OCI-LY1 (cell line): ENCODE results near the gene ERN1.
A peak's percentile ranks its signal among the peaks of the same experiment; 100 is the strongest.
"Not testable (repeated sequence)": the region's sequence is repeated elsewhere in the genome, so short reads cannot be mapped to it uniquely, and the experiment has no call there.

Experiments used
- H2AFZ ChIP-seq: fragments of 200-600 bp; sonication (generic), shearing (Covaris generic); 2 replicates; pipeline ENCODE4 v1.6.0; 2014; ENCODE audit warnings: antibody characterized with exemption, mild to moderate bottlenecking, low read length
- H3F3A ChIP-seq: fragments of 200-600 bp; sonication (generic), shearing (Covaris generic); 2 replicates; pipeline ENCODE4 v1.6.0; 2014; ENCODE audit warnings: mild to moderate bottlenecking, antibody characterized with exemption, low read length, moderate library complexity; ENCODE audit not compliant: insufficient read depth
- H3K27ac ChIP-seq: fragments of 200-600 bp; sonication (generic); 2 replicates; pipeline ENCODE4 v1.5.1; 2014; ENCODE audit warnings: low read length, mixed run types, mild to moderate bottlenecking, low read depth; ENCODE audit not compliant: poor library complexity, severe bottlenecking
- H3K27me3 ChIP-seq: fragments of 200-600 bp; sonication (generic); 2 replicates; pipeline ENCODE4 v1.6.0; 2014; ENCODE audit warnings: antibody characterized with exemption, mild to moderate bottlenecking, low read length, moderate library complexity; ENCODE audit not compliant: insufficient read depth
- H3K36me3 ChIP-seq: fragments of 200-600 bp; sonication (generic); 2 replicates; pipeline ENCODE4 v1.6.1; 2014; ENCODE audit warnings: mild to moderate bottlenecking, antibody characterized with exemption, low read length, moderate library complexity, mixed read lengths; ENCODE audit not compliant: insufficient read depth
- H3K4me1 ChIP-seq: fragments of 200-600 bp; sonication (generic); 2 replicates; pipeline ENCODE4 v1.5.1; 2014; ENCODE audit warnings: mild to moderate bottlenecking, low read length, moderate library complexity; ENCODE audit not compliant: insufficient read depth, severe bottlenecking
- H3K4me2 ChIP-seq: fragments of 200-600 bp; sonication (generic), shearing (Covaris generic); 2 replicates; pipeline ENCODE4 v1.6.1; 2014; ENCODE audit warnings: low read length
- H3K4me3 ChIP-seq: fragments of 200-600 bp; sonication (generic); 2 replicates; pipeline ENCODE4 v1.5.1; 2014; ENCODE audit warnings: low read length, low read depth, mild to moderate bottlenecking, mixed read lengths; ENCODE audit not compliant: poor library complexity, severe bottlenecking
- H3K79me2 ChIP-seq: fragments of 200-600 bp; shearing (Covaris generic); 2 replicates; pipeline ENCODE4 v1.6.1; 2016; ENCODE audit warnings: mixed run types, low read length, mixed read lengths; ENCODE audit not compliant: insufficient read depth
- H3K9ac ChIP-seq: fragments of 200-600 bp; sonication (generic), shearing (Covaris generic); 2 replicates; pipeline ENCODE4 v1.6.1; 2014; ENCODE audit warnings: mild to moderate bottlenecking, low read length, mixed read lengths
- H3K9me2 ChIP-seq: fragments of 200-600 bp; sonication (generic), shearing (Covaris generic); 2 replicates; pipeline ENCODE4 v1.6.1; 2014; ENCODE audit warnings: low read depth, mild to moderate bottlenecking, low read length, mixed read lengths
- H3K9me3 ChIP-seq: fragments of 200-600 bp; shearing (Covaris generic); 2 replicates; pipeline ENCODE4 v1.6.1; 2014; ENCODE audit warnings: low read length, mixed read lengths
- H4K20me1 ChIP-seq: fragments of 200-600 bp; sonication (generic), shearing (Covaris generic); 2 replicates; pipeline ENCODE4 v1.6.0; 2016; ENCODE audit warnings: mild to moderate bottlenecking, low read length; ENCODE audit not compliant: insufficient read depth
- CTCF ChIP-seq: fragments of 200-600 bp; sonication (generic), shearing (Covaris generic); IDR thresholded peaks from 2 replicates; pipeline ENCODE4 v1.5.1; 2017; ENCODE audit warnings: mild to moderate bottlenecking, antibody characterized with exemption, low read length, moderate library complexity, mixed read lengths
- EZH2 ChIP-seq: fragments of 200-600 bp; sonication (generic), shearing (Covaris generic); IDR thresholded peaks from 2 replicates; pipeline ENCODE4 v1.8.0; 2017; ENCODE audit warnings: borderline replicate concordance, mixed run types, mild to moderate bottlenecking, antibody characterized with exemption, low read length, moderate library complexity, mixed read lengths

The ERN1 gene

DNA sequence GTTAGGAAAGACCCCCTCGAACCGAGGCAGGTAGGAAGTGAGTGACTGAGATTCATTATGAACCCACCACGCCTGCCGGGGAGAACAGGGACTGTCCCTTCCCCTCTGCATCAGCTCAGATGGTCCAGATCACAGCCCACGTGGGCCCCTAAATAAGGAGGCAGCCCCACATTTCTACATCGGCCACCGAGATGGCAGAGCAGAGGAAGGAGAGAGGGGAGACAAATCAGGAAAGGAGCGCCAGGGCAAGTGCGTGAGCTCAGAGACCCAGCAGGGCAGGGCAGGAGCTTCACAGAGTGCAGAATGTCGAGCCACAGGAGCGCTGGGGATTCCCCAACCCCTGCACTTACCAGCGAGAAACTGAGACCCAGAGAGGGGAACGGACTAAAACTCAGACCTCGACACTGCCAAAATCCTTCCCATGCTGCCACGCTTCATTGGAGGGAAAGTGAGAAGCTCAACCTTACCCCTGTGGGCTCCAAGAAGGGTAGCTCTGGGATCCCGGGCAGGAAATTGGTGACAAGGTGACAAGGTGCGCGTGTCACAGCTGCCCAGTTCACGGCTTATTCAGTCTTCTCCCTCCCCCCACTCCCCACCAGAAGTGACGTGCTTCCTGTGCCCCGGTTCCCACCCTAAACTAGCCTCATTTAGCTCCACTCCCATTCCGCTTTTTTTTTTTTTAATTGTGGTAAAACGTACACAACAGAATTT lies 109.7 kb downstream of the ERN1 start, which contains the start of gene ICAM2:
Gene ICAM2, minus strand, starts transcription at position 578 of the 711 bp plus-strand sequence. CDS start 13,942 bp downstream, outside the sequence.
- H4K20me1 ChIP-seq = no peaks in the 10 kb centered on the region
- peak within 1 kb of the TSS; percentile 93 for H3K9ac ChIP-seq
- peak within 1 kb of the TSS; percentile 75 for H3K4me3 ChIP-seq
- H3K4me1 ChIP-seq = peaks cover 93% of the 10 kb centered on the region
- H3K27me3 ChIP-seq = no peaks in the 10 kb centered on the region
- TF ChIP-seq EZH2 (no peak), CTCF (no peak)
- H3F3A ChIP-seq = peaks cover 26% of the 10 kb centered on the region
- no peaks in the 10 kb centered on the region for H3K9me3 ChIP-seq
- peaks cover 30% of the 10 kb centered on the region for H3K79me2 ChIP-seq
- no peaks in the 10 kb centered on the region for H3K36me3 ChIP-seq
- H3K27ac ChIP-seq = peak within 1 kb of the TSS; percentile 100
- H3K9me2 ChIP-seq = no peaks in the 10 kb centered on the region
- H2AFZ ChIP-seq = no peak within 1 kb of the TSS
- H3K4me2 ChIP-seq = peak within 1 kb of the TSS; percentile 87

DNA sequence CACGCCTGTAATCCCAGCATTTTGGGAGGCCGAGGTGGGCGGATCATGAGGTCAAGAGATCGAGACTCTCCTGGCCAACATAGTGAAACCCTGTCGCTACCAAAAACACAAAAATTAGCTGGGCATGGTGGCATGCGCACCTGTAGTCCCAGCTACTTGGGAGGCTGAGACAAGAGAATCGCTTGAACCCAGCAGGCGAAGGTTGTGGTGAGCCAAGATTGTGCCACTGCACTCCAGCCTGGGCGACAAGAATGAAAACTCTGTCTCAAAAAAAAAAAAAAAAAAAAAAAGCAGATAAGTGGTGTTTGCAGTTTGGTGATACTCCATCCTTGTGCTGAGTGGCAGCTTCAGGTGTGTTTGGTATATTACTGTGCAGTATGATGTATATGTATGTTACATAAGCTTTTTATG lies 110.4 kb downstream of the ERN1 start:
- H3K27me3 ChIP-seq, H2AFZ ChIP-seq, H4K20me1 ChIP-seq, H3K9me2 ChIP-seq, H3K36me3 ChIP-seq, H3K9me3 ChIP-seq: not testable (repeated sequence)
- Histone ChIP-seq H3F3A (peaks cover 22% of the 10 kb centered on the region), H3K79me2 (peaks cover 35% of the 10 kb centered on the region), H3K27ac (peak overlapping the region; percentile 100), H3K4me1 (peaks cover 93% of the 10 kb centered on the region), H3K9ac (peak overlapping the region; percentile 93), H3K4me3 (peak overlapping the region; percentile 75), H3K4me2 (peak overlapping the region; percentile 87)

GRCh38 chr17:64017381-64017980 lies 112.5 kb downstream of the ERN1 start:
- H3K36me3 ChIP-seq = no peaks in the 10 kb centered on the region; the same call in 1 of the 2 replicates
- H3K27ac ChIP-seq = peak overlapping the region; percentile 73
- TF ChIP-seq EZH2 (no peak), CTCF (no peak; the same call in 1 of the 2 replicates)
- H3K9me2 ChIP-seq = no peaks in the 10 kb centered on the region
- peak overlapping the region; percentile 75 for H3K4me3 ChIP-seq
- no peaks in the 10 kb centered on the region for H3K9me3 ChIP-seq
- peaks cover 50% of the 10 kb centered on the region for H3K79me2 ChIP-seq
- no peaks in the 10 kb centered on the region for H4K20me1 ChIP-seq
- H3K9ac ChIP-seq = no peak overlapping the region
- 0 out of 2 replicates have a peak, but pooled peaks cover 11% of the 10 kb centered on the region for H3F3A ChIP-seq
- peak overlapping the region; percentile 87 for H3K4me2 ChIP-seq
- H2AFZ ChIP-seq = no peak overlapping the region
- H3K4me1 ChIP-seq = peaks cover 77% of the 10 kb centered on the region
- no peaks in the 10 kb centered on the region for H3K27me3 ChIP-seq
